Measurements from ENCODE around the gene WSB1. TPM values are rescaled to one million over a fixed set of nuclear protein-coding genes. Genes with fewer than 3 reads are reported as not detected.

Gene WSB1
- total RNA-seq, 1 experiment from 2014 or later: 157 TPM

DNA sequence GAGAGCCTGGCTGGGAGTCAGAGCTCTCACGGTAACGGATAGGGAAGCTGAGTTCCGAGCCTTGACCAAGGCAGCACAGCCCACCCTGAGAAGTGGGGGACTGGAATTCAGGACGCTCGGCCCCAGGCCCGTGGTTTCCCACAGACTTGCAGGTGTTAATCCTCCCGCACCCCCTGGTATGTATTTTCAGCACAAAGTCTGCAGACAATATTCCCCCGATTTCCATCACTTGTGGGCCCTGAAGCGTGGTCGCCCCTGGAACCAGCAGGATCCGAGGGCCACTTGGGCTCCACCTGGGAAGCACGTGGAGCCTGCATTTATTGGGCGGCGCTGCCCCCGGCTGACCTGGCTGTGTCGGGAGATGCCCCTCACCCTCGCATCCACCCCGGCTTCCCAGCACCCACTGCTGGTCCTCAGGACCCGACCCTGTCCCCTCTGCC is 60.2 kb downstream of the WSB1 start:
- Histone ChIP-seq H3K4me3 (ENCODE audit: low read depth, low read length) (peak overlapping the region; percentile 82), H3K4me1 (peaks cover 9% of the 10 kb centered on the region; the same call in 1 of the 2 replicates), H3K27me3 (replicated peaks; ENCODE audit: control insufficient read depth, insufficient read depth, low read length) (no peaks in the 10 kb centered on the region), H3K36me3 (ENCODE audit: control insufficient read depth, insufficient read depth, low read length) (no peaks in the 10 kb centered on the region), H3K9me3 (no peaks in the 10 kb centered on the region)
- TF ChIP-seq, protein P1, sequence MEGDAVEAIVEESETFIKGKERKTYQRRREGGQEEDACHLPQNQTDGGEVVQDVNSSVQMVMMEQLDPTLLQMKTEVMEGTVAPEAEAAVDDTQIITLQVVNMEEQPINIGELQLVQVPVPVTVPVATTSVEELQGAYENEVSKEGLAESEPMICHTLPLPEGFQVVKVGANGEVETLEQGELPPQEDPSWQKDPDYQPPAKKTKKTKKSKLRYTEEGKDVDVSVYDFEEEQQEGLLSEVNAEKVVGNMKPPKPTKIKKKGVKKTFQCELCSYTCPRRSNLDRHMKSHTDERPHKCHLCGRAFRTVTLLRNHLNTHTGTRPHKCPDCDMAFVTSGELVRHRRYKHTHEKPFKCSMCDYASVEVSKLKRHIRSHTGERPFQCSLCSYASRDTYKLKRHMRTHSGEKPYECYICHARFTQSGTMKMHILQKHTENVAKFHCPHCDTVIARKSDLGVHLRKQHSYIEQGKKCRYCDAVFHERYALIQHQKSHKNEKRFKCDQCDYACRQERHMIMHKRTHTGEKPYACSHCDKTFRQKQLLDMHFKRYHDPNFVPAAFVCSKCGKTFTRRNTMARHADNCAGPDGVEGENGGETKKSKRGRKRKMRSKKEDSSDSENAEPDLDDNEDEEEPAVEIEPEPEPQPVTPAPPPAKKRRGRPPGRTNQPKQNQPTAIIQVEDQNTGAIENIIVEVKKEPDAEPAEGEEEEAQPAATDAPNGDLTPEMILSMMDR (IDR thresholded peaks at IDR 0.05; ENCODE audit: insufficient read depth in 1 of 2, low read depth in 1 of 2, low read length in 1 of 2, severe bottlenecking in 1 of 2, unreplicated experiment in 1 of 2): peak in 1 of 2 experiments; percentile 37
- H3K27ac Mint-ChIP-seq (ENCODE audit: unreplicated experiment): peak overlapping the region; percentile 99
- TSS peak; percentile 90 for BruUV-seq (replicated peaks)
- H3K36me3 Mint-ChIP-seq (ENCODE audit: insufficient read depth, unreplicated experiment): peaks cover 10% of the 10 kb centered on the region
- no peaks in the 10 kb centered on the region for H3K27me3 Mint-ChIP-seq (ENCODE audit: insufficient read depth, unreplicated experiment)
- H3K4me1 Mint-ChIP-seq (ENCODE audit: low read depth, unreplicated experiment): no peaks in the 10 kb centered on the region
- peak overlapping the region; percentile 98 for H3K4me3 Mint-ChIP-seq (ENCODE audit: unreplicated experiment)
- ChIA-PET CTCF (interaction anchor here (0.7 to 1.8 kb wide), 12 partner anchors 9 to 246 kb away, joined by 3 to 8 read pairs (median 4); partner anchors contain the start of gene KSR1), POLR2A (interaction anchor here (1.0 kb wide), 1 partner anchor 60 kb away, joined by 3 read pairs; the partner anchor contains the start of gene WSB1)
- peak in 1 of 2 experiments; percentile 49 for DNase-seq
- no peaks in the 10 kb centered on the region for H3K9me3 Mint-ChIP-seq (ENCODE audit: unreplicated experiment)
- intact Hi-C loops (cut with micrococcal nuclease; ENCODE audit: unreplicated experiment): loop anchor here (1.0 to 5.0 kb wide), 4 partner anchors 77 to 247 kb away; no protein-coding TSS in a partner anchor

DNA sequence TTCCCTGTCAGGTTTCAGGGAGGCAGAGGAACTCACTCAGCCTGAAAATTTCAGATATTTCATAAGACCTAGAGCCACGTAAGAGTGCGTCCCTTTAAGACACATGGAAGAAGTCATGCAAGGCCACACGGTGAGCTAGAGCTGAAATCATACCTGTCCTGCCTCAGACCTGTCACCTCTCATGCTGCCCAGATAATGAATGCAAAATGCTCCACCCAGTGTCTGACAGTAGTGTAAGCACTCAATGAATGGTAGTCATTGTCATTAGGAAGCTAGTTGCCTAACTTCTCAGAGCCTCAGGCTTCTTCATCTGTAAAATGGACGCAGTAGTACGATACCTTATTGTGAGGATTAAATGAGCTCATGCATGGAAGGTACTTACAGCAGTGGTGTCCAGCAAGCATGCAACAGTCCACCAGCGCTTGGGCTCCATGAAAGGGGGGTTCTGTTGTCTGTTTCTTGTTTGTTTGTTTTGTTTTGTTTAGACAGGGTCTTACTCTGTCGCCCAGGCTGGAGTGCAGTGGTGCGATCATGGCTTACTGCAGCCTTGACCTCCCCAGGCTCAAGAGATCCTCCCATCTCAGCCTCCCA is 60.7 kb downstream of the WSB1 start:
- peak overlapping the region; percentile 82 for H3K4me3 ChIP-seq (ENCODE audit: low read depth, low read length)
- Mint-ChIP-seq H3K9me3 (ENCODE audit: unreplicated experiment) (no peaks in the 10 kb centered on the region), H3K36me3 (ENCODE audit: insufficient read depth, unreplicated experiment) (peaks cover 10% of the 10 kb centered on the region), H3K27ac (ENCODE audit: unreplicated experiment) (peak overlapping the region; percentile 99), H3K4me3 (ENCODE audit: unreplicated experiment) (peak overlapping the region; percentile 98), H3K27me3 (ENCODE audit: insufficient read depth, unreplicated experiment) (no peaks in the 10 kb centered on the region), H3K4me1 (ENCODE audit: low read depth, unreplicated experiment) (no peaks in the 10 kb centered on the region)
- DNase-seq: peak; percentile 40 to 58
- BruUV-seq (replicated peaks): no TSS peak
- no peaks in the 10 kb centered on the region for H3K9me3 ChIP-seq
- intact Hi-C loops (cut with micrococcal nuclease; ENCODE audit: unreplicated experiment): loop anchor here (1.0 to 5.0 kb wide), 4 partner anchors 77 to 247 kb away; no protein-coding TSS in a partner anchor
- no peaks in the 10 kb centered on the region for H3K36me3 ChIP-seq (ENCODE audit: control insufficient read depth, insufficient read depth, low read length)
- no peaks in the 10 kb centered on the region for H3K27me3 ChIP-seq (replicated peaks; ENCODE audit: control insufficient read depth, insufficient read depth, low read length)
- CTCF ChIA-PET: interaction anchor here (0.7 to 1.8 kb wide), 15 partner anchors 9 to 245 kb away, joined by 3 to 8 read pairs (median 4); partner anchors contain the start of gene KSR1
- TF ChIP-seq, protein P1 (IDR thresholded peaks at IDR 0.05; ENCODE audit: insufficient read depth in 1 of 2, low read depth in 1 of 2, low read length in 1 of 2, severe bottlenecking in 1 of 2, unreplicated experiment in 1 of 2): no peak
- peaks cover 9% of the 10 kb centered on the region; the same call in 1 of the 2 replicates for H3K4me1 ChIP-seq
- POLR2A ChIA-PET: interaction anchor here (0.6 to 1.0 kb wide), 2 partner anchors 60 to 265 kb away, joined by 3 to 10 read pairs; partner anchors contain the start of gene WSB1

DNA sequence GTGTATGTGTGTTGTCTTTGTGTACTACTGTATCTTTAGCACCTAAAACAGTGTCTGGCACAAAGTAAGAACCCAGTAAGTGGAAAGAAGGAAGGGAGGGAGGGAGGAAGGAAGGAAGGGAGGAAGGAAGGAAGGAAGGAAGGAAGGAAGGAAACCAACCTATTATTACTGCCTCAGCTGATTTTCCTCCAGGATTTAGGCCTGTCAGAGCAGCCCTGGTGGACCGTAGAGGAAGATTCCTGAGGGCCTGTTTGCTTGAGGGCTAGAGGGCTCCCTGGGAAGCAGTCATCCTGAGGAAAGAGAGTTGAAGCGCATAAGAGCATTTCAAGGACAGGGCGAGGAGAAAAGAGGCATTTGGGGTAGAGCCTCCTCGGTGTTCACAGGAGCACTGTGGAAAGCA is 61.5 kb downstream of the WSB1 start:
- Histone ChIP-seq H3K36me3 (ENCODE audit: control insufficient read depth, insufficient read depth, low read length) (no peaks in the 10 kb centered on the region), H3K4me1 (peaks cover 9% of the 10 kb centered on the region; the same call in 1 of the 2 replicates), H3K9me3 (no peaks in the 10 kb centered on the region), H3K4me3 (ENCODE audit: low read depth, low read length) (no peak overlapping the region), H3K27me3 (replicated peaks; ENCODE audit: control insufficient read depth, insufficient read depth, low read length) (no peaks in the 10 kb centered on the region)
- Mint-ChIP-seq H3K36me3 (ENCODE audit: insufficient read depth, unreplicated experiment) (peaks cover 10% of the 10 kb centered on the region), H3K9me3 (ENCODE audit: unreplicated experiment) (no peaks in the 10 kb centered on the region), H3K4me3 (ENCODE audit: unreplicated experiment) (no peak overlapping the region), H3K27ac (ENCODE audit: unreplicated experiment) (no peak overlapping the region), H3K27me3 (ENCODE audit: insufficient read depth, unreplicated experiment) (no peaks in the 10 kb centered on the region), H3K4me1 (ENCODE audit: low read depth, unreplicated experiment) (no peaks in the 10 kb centered on the region)
- no peak for DNase-seq
- TF ChIP-seq, protein P1 (IDR thresholded peaks at IDR 0.05; ENCODE audit: insufficient read depth in 1 of 2, low read depth in 1 of 2, low read length in 1 of 2, severe bottlenecking in 1 of 2, unreplicated experiment in 1 of 2): no peak
- CTCF ChIA-PET: interaction anchor here (1.1 kb wide), 1 partner anchor 116 kb away, joined by 3 read pairs; no protein-coding TSS in a partner anchor
- intact Hi-C loops (cut with micrococcal nuclease; ENCODE audit: unreplicated experiment): no loop called here
- no TSS peak for BruUV-seq (replicated peaks)
- POLR2A ChIA-PET: no interaction called here
